Activated T-cell treated with anti-CD3 and anti-CD28 coated beads, Interleukin-2, amount 50 U/mL, for 1 hour (primary cell): ENCODE results near the gene MPP4.

Source experiments
- DNase-seq: peaks from one replicate; pipeline ENCODE4 v3.0.0-alpha.2; 2020

MPP4 gene

GRCh38 chr2:201622306-201622970 lies 76.0 kb downstream of the MPP4 start:
- no peak for DNase-seq

- no peak for DNase-seq
Measured at GRCh38 chr2:201621293-201621999, 77.0 kb downstream of the MPP4 start.

- DNase-seq = no peak
Measured at GRCh38 chr2:201618744-201619662, 79.4 kb downstream of the MPP4 start.

GRCh38 chr2:201608021-201608420 lies 90.4 kb downstream of the MPP4 start:
- DNase-seq = no peak

GRCh38 chr2:201607568-201607967 lies 90.9 kb downstream of the MPP4 start:
- DNase-seq = no peak

GRCh38 chr2:201600906-201601305 lies 97.5 kb downstream of the MPP4 start:
- DNase-seq = no peak

GRCh38 chr2:201597397-201597796 lies 101.0 kb downstream of the MPP4 start:
- DNase-seq = no peak
